Common myeloid progenitor, CD34-positive (primary cell): Measurements from ENCODE around the gene SPATS1. TPM values are rescaled to one million over a fixed set of nuclear protein-coding genes. Genes with fewer than 3 reads are reported as not detected.

ENCODE experiments used
- CTCF ChIA-PET: fragments of 350-600 bp; sonication (Branson Sonifier 250); formaldehyde crosslinking; loops from one replicate; lab custom pipeline; 2021; ENCODE audit warnings: antibody characterized with exemption; lab: Charles Lee
- POLR2A ChIA-PET: fragments of 350-600 bp; sonication (Branson Sonifier 250); formaldehyde crosslinking; loops from one replicate; lab custom pipeline; 2021; ENCODE audit warnings: antibody characterized with exemption; lab: Charles Lee
- DNase-seq, 3 donors: peaks; one replicate each; pipeline versions ENCODE4 v3.0.0 to v3.0.0-alpha.2; 2013
- H3K27ac ChIP-seq, 2 experiments: 1 replicate in 1 of 2; 2 replicates in 1 of 2; pipeline ENCODE4 v1.7.0; 2013; ENCODE audit warnings: inconsistent platforms in 2 of 2, low read length in 2 of 2, mild to moderate bottlenecking in 2 of 2, low read depth in 1 of 2, moderate library complexity in 1 of 2; ENCODE audit not compliant: severe bottlenecking in 2 of 2, insufficient read depth in 1 of 2, poor library complexity in 1 of 2
- H3K27me3 ChIP-seq, 5 experiments: replicated peaks in 2 of 5; 1 replicate in 3 of 5; 2 replicates in 2 of 5; pipeline versions ENCODE4 v1.6.1 to v1.7.0; 2013; ENCODE audit warnings: low read length in 4 of 5, mild to moderate bottlenecking in 2 of 5, moderate library complexity in 2 of 5, inconsistent platforms in 1 of 5; ENCODE audit not compliant: insufficient read depth in 5 of 5, control insufficient read depth in 4 of 5
- H3K36me3 ChIP-seq, 4 experiments: 1 replicate in 2 of 4; 2 replicates in 2 of 4; pipeline versions ENCODE4 v1.6.1 to v1.7.0; 2013; ENCODE audit warnings: low read length in 3 of 4, control low read depth in 1 of 4, mild to moderate bottlenecking in 1 of 4; ENCODE audit not compliant: control insufficient read depth in 4 of 4, insufficient read depth in 4 of 4
- H3K4me1 ChIP-seq, 4 experiments: 1 replicate in 3 of 4; 2 replicates in 1 of 4; pipeline versions ENCODE4 v1.6.1 to v1.7.1; 2013; ENCODE audit warnings: low read length in 3 of 4, mild to moderate bottlenecking in 3 of 4, control low read depth in 1 of 4, inconsistent platforms in 1 of 4, moderate library complexity in 1 of 4; ENCODE audit not compliant: control insufficient read depth in 4 of 4, insufficient read depth in 4 of 4; ENCODE audit errors: control extremely low read depth in 1 of 4
- H3K4me3 ChIP-seq, 7 experiments: 1 replicate in 4 of 7; 2 replicates in 3 of 7; pipeline versions ENCODE4 v1.5.1 to v1.7.0; 2013; ENCODE audit warnings: mild to moderate bottlenecking in 7 of 7, low read length in 6 of 7, moderate library complexity in 6 of 7, inconsistent platforms in 2 of 7, low read depth in 2 of 7, control low read depth in 1 of 7; ENCODE audit not compliant: insufficient read depth in 4 of 7, control insufficient read depth in 1 of 7; ENCODE audit errors: extremely low read depth in 1 of 7
- H3K9me3 ChIP-seq, 5 experiments: 1 replicate in 4 of 5; 2 replicates in 1 of 5; pipeline versions ENCODE4 v1.6.1 to v1.7.1; 2013; ENCODE audit warnings: low read length in 4 of 5, mild to moderate bottlenecking in 2 of 5, inconsistent platforms in 1 of 5, low read depth in 1 of 5, moderate library complexity in 1 of 5; ENCODE audit not compliant: control insufficient read depth in 4 of 5, insufficient read depth in 2 of 5; ENCODE audit errors: control extremely low read depth in 1 of 5
- WGBS: methylation state at CpG from one replicate; pipeline ENCODE4 v1.1.5; 2013; ENCODE audit not compliant: insufficient coverage; 5-methylcytosine and 5-hydroxymethylcytosine counted together
- polyA plus RNA-seq: library from polyadenylated mRNA; unstranded; fragments of 120-200 nt; gene quantifications from one replicate; pipeline ENCODE4 v1.2.1, GENCODE V29; 2013

Gene SPATS1, protein sequence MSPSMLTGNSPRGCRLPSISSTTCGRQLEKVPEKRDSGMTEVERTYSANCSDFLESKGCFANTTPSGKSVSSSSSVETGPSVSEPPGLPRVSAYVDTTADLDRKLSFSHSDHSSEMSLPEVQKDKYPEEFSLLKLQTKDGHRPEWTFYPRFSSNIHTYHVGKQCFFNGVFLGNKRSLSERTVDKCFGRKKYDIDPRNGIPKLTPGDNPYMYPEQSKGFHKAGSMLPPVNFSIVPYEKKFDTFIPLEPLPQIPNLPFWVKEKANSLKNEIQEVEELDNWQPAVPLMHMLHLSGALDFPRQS
- polyA plus RNA-seq: not detected

DNA sequence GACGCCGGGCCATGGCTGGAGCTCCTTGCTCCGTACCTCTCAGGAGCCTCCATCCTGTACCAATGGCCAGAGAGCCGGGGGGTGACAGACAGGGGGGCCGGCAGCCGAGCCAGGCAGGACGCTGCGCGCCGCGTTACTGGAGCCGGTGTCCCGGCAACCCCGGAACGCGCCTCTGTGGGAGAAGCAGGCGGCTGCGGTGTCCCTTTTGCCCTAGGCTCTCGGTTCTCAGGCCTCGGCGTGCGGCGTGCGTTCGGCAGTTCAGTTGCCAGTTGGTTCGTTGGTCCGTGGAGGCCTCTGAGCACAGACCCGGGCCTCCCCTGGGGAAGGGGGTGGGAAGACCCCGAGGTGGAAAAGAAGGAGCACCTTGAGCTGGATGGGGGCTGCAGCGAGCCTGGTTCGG, at the start of gene SPATS1:
Gene SPATS1, plus strand, starts transcription at position 162 of the 400 bp plus-strand sequence. CDS start 446 bp downstream, outside the sequence.
- WGBS: 2% methylated on average over 18 of the region's 31 CpGs
- H3K27me3 ChIP-seq: peaks cover 0 to 25% (median 20%) of the 10 kb centered on the region in 5 experiments
- no peaks in the 10 kb centered on the region for H3K9me3 ChIP-seq
- H3K4me1 ChIP-seq: peaks cover 0 to 13% (median 11%) of the 10 kb centered on the region in 4 experiments
- H3K36me3 ChIP-seq: no peaks in the 10 kb centered on the region
- DNase-seq: peak; percentile 11 to 54 (median 42)
- H3K4me3 ChIP-seq: peak within 1 kb of the TSS in 5 of 7 experiments; percentile 30 to 62 (median 38)
- POLR2A ChIA-PET: interaction anchor here (0.6 kb wide), 1 partner anchor 10 kb away, joined by 4 read pairs; no protein-coding TSS in a partner anchor
- H3K27ac ChIP-seq: no peak within 1 kb of the TSS
- CTCF ChIA-PET: interaction anchor here (0.6 to 2.6 kb wide), 6 partner anchors 10 to 972 kb away, joined by 3 to 10 read pairs (median 4); no protein-coding TSS in a partner anchor

DNA sequence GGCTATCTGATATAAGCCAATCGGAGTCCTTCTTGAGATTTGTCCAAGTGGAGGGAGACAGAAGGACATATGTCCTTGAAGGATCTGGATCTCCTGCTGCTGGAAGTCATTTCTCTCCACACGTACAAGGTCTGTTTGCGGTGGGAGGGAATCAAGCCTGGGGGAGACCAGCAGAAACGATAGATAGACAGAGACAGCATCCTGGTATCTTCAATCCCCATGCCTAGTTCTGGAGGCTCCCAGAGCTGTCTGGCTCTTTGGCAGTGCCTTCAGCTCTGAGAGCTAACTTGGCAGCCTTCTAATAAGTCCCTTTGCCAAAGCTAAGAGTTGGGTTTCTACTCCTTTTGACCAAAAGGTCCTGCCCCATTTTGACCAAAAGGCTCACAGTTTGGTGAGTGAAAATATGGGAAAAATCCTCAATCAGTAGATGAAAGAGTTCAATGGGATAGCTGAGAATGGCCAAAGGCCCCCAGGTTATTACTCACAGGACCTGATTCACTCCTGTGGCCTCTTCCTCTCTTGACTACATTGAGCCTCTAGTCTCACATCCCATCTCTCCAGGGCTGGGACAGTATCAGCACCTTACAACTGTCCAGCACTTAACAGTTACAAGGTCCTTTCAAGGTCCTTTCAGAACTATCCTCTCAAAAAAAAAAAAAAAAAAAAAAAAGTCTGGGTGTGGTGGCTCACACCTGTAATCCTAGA, 49.6 kb upstream of the SPATS1 start:
- Histone ChIP-seq H3K9me3 (no peaks in the 10 kb centered on the region), H3K4me1 (peaks cover 0 to 11% (median 9%) of the 10 kb centered on the region in 4 experiments), H3K36me3 (no peaks in the 10 kb centered on the region), H3K4me3 (no peak overlapping the region), H3K27me3 (peaks cover 2 to 81% (median 34%) of the 10 kb centered on the region in 5 experiments), H3K27ac (no peak overlapping the region)
- POLR2A ChIA-PET: no interaction called here
- DNase-seq: no peak
- 91% methylated on average over 4 of the region's 4 CpGs for WGBS
- CTCF ChIA-PET: interaction anchor here (0.8 to 2.4 kb wide), 4 partner anchors 10 to 35 kb away, joined by 3 to 15 read pairs (median 5); no protein-coding TSS in a partner anchor

DNA sequence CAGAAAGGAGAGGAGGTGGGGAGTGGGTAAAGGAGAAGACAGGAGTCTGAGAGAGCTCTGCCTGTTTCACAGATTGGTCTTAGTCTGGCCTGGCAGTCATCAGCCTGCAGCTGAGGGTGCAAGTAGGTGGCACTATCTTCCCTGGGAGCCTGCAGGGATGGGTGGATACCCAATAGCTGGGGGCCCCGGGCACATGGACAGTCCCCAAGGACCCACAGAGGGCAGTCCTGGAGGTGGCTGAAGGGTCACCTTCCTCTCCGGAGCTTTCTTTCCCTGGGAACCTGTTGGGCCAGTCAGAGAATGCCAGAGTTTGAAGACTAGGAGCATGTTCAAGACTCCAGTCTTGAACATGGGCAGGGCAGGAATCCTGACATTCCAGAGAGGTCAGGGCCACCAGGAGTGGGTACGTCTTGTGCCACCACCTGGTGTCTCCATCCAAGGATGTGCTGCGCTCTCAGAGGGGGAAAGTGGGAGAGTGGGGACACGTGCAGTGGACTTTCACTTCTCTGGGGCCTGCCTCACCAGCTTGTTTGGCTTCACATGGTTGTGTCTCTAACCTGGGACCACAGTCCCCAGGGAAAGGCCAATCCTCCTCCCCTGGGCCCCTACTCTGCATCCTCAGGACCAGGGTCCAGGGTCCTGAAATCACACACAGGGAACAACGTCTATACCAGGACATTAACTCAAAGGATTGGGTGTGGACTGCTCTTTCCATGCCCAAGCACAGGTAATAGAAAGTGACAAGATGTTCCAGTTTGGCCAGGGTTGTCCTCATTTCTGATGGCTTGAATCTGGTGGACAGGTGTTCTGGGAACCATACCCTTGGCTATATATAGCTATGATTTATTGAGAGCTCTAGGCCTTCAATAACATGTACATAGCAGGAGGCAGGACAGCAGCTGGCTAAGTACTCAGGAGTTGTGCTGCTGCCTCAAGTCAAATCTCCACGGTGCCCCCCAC, 47.3 kb upstream of the SPATS1 start:
- Histone ChIP-seq H3K27ac (no peak overlapping the region), H3K4me3 (no peak overlapping the region), H3K27me3 (peaks cover 2 to 85% (median 36%) of the 10 kb centered on the region in 5 experiments), H3K4me1 (peaks cover 0 to 12% (median 11%) of the 10 kb centered on the region in 4 experiments), H3K9me3 (no peaks in the 10 kb centered on the region), H3K36me3 (peaks cover 0 to 4% (median under 1%) of the 10 kb centered on the region in 4 experiments)
- ChIA-PET CTCF (interaction anchor here (0.7 to 2.8 kb wide), 11 partner anchors 11 to 198 kb away, joined by 3 to 28 read pairs (median 3); partner anchors contain the start of genes AARS2 and NFKBIE), POLR2A (interaction anchor here (1.1 kb wide), 1 partner anchor 10 kb away, joined by 3 read pairs; no protein-coding TSS in a partner anchor)
- no peak for DNase-seq
- 83% methylated on average over 4 of the region's 7 CpGs for WGBS

DNA sequence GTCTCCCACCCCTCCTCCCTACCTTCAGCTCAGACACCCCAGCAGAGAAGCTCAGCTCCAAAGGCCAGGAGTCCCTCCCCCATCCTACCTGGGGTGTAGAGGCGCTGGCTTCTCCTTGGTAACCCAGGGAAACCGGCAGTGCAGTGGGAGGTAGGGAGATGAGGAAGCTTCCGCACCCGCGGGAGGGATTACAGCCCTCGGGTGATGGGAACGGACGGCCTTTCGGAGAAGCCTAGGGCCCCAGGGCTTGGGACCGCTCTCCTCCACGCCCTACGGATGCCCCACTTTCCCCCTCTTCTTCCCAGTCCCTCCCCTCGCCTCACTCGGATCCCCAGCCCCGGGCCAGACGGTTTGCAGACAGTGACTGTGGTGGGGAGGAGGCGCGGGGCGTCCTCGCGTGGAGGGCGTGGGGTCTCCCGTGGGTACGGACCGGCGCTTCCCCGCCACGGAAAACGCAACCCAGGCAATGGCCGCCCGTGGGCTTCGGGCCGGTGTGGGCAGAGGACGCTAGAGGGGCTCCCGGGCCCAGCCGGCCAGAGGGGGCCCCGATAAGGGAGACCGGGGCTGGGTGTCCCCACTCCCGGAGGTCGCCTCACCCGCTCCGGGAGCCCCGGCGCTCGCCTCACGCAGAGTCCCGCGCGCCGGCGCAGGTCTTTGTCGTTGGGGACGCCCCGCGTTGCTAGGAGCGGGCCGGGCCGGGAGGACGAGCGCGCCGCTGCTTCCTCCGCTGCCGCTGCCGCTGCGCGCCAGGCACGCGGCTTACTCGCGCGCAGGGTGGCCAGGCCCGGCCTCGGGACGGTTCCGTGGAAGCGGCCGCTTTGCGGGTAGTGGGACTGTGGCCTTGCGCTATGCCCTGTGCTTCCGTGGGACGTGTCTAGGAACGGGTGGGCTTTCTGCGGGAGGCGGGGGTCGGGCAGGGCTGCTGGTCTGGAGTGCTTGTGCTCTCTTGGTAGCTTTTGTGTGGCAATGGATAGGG, 45.1 kb upstream of the SPATS1 start:
- no peak overlapping the region for H3K27ac ChIP-seq
- CTCF ChIA-PET: interaction anchor here (1.0 to 12.8 kb wide), 6 partner anchors 9 to 70 kb away, joined by 3 to 202 read pairs (median 4); partner anchors contain the start of genes AARS2, NFKBIE and TMEM151B
- H3K4me3 ChIP-seq: peak overlapping the region; percentile 9 to 72 (median 33)
- H3K36me3 ChIP-seq: peaks cover 0 to 27% (median 18%) of the 10 kb centered on the region in 4 experiments
- H3K9me3 ChIP-seq: no peaks in the 10 kb centered on the region
- peaks cover 2 to 66% (median 32%) of the 10 kb centered on the region in 5 experiments for H3K27me3 ChIP-seq
- peaks cover 0 to 12% (median 11%) of the 10 kb centered on the region in 4 experiments for H3K4me1 ChIP-seq
- peak; percentile 25 to 66 (median 52) for DNase-seq
- POLR2A ChIA-PET: no interaction called here
- under 1% methylated on average over 52 of the region's 86 CpGs for WGBS

DNA sequence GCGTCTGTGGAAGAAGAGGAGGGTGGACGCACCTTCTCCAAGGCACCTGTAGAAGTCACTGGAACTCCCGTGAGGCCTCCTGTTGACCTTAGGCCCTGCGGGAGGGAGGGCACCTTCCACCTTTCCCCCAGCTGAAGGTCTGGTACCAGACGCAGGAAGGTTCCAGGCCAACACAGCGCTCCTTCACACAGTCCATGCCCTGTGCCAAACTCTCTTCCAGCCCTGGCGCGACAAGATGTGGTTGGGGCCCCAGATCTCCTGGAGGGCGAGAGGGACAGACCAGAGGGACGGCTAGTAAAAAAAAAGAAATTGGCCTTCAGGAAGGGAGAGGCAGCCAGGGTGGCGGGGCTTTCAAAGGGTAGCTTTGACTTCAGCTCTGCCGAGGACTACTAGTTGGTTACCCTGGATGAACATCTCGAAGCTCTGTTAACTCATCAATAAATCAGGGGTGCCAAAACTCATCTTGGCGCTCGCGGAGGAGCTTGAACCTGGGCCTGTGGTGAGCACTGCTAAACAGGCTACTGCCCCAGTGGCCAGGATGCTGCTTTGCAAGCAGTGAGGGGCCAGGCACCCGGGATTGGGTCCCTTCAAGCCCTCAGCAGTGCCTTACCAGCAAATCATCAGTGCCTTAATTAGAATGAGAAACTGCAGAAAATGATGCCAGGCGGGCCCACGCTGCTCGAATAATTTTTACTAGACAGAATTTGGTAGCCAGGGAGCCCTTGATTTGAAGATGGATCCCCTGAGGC, 44.2 kb upstream of the SPATS1 start:
- Histone ChIP-seq H3K4me3 (peak overlapping the region in 2 of 7 experiments; percentile 70 to 72), H3K27me3 (peaks cover 2 to 59% (median 29%) of the 10 kb centered on the region in 5 experiments), H3K36me3 (peaks cover 2 to 35% (median 24%) of the 10 kb centered on the region in 4 experiments), H3K27ac (no peak overlapping the region), H3K9me3 (no peaks in the 10 kb centered on the region), H3K4me1 (peaks cover 0 to 12% (median 11%) of the 10 kb centered on the region in 4 experiments)
- POLR2A ChIA-PET: no interaction called here
- WGBS: 70% methylated on average over 17 of the region's 20 CpGs
- CTCF ChIA-PET: interaction anchor here (0.7 to 12.8 kb wide), 9 partner anchors 9 to 165 kb away, joined by 3 to 202 read pairs (median 4); partner anchors contain the start of genes AARS2, NFKBIE, SLC35B2 and TMEM151B
- peak in 2 of 3 donors; percentile 12 to 15 for DNase-seq
